Brain microvascular endothelial cell (primary cell): ENCODE measurements around the gene CCDC107.

Experiments
- DNase-seq: peaks from one replicate; pipeline ENCODE4 v3.0.0-alpha.2; 2020
- H3K27ac ChIP-seq: fragments of 250-450 bp; sonication (Bioruptor Pico); 2 replicates; pipeline ENCODE4 v1.5.1; 2020; ENCODE audit warnings: mild to moderate bottlenecking, moderate library complexity
- H3K27me3 ChIP-seq: fragments of 250-450 bp; sonication (Bioruptor Pico); replicated peaks from 2 replicates; pipeline ENCODE4 v1.5.1; 2020; ENCODE audit warnings: mild to moderate bottlenecking
- H3K36me3 ChIP-seq: fragments of 250-450 bp; sonication (Bioruptor Pico); replicated peaks from 2 replicates; pipeline ENCODE4 v1.5.1; 2020; ENCODE audit warnings: mild to moderate bottlenecking
- H3K4me3 ChIP-seq: 2 replicates; pipeline ENCODE4 v1.5.1; 2011; ENCODE audit warnings: low read depth, mild to moderate bottlenecking, control low read depth, low read length, moderate library complexity
- in situ Hi-C: cut with HindIII; loops from 2 replicates; pipeline ENCODE4 v1.10.0; 2017; ENCODE audit warnings: low sequenced_read_pairs, low pct_ligation_motif_present
- TF ChIP-seq, protein P1 (sequence below): IDR thresholded peaks from 2 replicates; pipeline ENCODE4 v1.5.1; 2011; ENCODE audit warnings: low read depth, mild to moderate bottlenecking, moderate library complexity, low read length, control low read depth, inconsistent platforms; ENCODE audit errors: missing control alignments

Gene CCDC107

DNA sequence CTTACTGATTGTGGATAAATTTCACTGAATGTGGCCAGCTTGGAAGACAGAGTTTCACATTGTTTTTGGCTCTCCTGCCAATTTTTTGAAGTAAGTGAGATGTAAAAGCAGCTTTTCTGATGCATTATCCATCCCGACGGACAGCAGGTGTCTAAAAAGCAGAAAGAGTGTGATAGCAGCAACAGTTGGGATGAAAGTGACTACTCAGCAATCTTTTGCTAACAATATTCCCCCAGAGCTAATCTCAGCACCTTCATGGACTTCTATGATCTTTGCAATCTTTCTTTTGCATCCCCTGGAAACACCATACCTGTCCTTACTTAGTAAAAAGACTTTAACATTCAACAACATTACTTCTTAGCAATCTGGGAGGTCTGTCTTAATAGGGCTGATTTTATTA is 45.2 kb upstream of the CCDC107 start:
- peaks cover 13% of the 10 kb centered on the region for H3K36me3 ChIP-seq
- H3K4me3 ChIP-seq: no peak overlapping the region
- peaks cover 13% of the 10 kb centered on the region for H3K27me3 ChIP-seq
- TF ChIP-seq, protein P1, sequence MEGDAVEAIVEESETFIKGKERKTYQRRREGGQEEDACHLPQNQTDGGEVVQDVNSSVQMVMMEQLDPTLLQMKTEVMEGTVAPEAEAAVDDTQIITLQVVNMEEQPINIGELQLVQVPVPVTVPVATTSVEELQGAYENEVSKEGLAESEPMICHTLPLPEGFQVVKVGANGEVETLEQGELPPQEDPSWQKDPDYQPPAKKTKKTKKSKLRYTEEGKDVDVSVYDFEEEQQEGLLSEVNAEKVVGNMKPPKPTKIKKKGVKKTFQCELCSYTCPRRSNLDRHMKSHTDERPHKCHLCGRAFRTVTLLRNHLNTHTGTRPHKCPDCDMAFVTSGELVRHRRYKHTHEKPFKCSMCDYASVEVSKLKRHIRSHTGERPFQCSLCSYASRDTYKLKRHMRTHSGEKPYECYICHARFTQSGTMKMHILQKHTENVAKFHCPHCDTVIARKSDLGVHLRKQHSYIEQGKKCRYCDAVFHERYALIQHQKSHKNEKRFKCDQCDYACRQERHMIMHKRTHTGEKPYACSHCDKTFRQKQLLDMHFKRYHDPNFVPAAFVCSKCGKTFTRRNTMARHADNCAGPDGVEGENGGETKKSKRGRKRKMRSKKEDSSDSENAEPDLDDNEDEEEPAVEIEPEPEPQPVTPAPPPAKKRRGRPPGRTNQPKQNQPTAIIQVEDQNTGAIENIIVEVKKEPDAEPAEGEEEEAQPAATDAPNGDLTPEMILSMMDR: no peak
- H3K27ac ChIP-seq: no peak overlapping the region
- in situ Hi-C loops: no loop called here
- no peak for DNase-seq

DNA sequence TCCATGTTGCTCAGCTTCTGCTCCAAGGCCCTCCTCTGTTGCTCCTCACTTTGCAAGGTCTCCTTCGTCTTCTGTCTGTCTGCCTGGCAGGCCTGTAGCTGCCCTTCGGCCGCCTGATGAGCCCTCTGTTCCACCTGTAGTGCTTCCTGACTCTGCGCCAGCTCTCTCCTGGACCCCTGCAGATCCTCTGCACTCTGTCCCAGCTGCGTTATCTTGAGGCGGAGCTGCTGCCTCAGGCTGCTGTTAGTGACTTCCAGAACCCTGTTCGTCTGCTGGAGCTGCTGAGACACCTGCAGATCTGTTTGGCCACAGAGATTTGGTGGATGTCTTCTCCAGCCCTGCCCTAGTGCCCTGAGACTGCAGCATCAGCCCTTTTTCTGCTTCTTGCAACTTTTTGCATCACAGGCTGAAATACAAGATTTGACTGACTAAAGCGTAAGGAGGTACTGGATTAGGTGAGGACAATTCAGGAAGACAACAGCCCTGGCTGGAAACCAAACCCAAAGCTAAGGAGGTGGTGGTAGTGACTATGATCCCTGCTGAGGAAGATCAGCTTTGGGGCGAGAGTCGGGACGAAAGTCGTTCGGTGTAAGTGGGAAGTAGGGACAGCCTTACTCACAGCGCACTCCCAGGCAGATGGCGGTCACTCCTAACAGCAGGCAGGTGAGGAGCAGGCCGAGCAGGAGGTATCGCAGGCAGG is 42.0 kb upstream of the CCDC107 start:
- in situ Hi-C loops: no loop called here

DNA sequence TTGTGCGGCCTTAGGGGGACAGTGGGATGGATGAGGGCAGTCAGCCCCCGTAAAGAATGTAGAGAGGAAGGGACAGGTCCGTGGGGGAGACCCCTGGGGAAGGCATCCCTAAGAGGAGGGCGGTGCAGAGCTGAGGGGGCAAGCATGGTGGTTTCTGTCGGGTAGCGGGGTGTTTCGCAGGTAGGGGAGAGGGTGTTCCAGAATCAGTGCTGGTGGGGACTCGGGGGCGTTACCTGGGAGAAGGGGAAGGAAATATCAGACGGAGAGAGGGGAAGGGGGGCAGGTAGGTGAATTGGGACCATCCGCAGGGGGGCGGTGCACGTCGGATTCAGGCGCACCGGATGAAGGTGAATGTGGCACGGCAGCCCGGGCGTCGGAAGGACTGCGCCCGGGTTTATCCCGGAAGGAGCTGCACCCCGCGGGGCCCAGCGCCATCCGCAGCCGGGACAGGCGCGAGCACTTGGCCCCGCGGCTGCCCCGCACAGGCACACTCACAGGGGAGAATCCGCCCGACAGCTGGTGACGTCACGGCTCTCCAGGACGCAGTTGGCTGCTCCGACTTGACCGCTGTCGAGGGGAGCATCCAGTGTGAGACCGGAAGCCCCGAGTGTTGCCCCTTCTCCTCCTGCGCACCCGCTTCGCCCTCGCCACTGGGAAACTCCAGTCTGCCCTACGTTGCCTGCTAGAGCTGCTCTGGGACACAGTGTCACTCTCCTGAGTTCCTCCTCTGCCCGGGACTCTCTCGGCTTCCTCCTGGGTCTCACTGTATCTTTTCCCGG is 41.2 kb upstream of the CCDC107 start:
- peaks cover 13% of the 10 kb centered on the region for H3K27me3 ChIP-seq
- H3K36me3 ChIP-seq: no peaks in the 10 kb centered on the region
- H3K27ac ChIP-seq: no peak overlapping the region
- DNase-seq: peak; percentile 43
- TF ChIP-seq, protein P1: peak; percentile 19
- in situ Hi-C loops: no loop called here
- peak overlapping the region; percentile 41 for H3K4me3 ChIP-seq

More for the DNA sequence above, 42.0 kb upstream of the CCDC107 start:
- TF ChIP-seq, protein P1: no peak
- H3K27me3 ChIP-seq: peaks cover 13% of the 10 kb centered on the region
- DNase-seq: no peak
- H3K4me3 ChIP-seq: no peak overlapping the region
- no peak overlapping the region for H3K27ac ChIP-seq
- no peaks in the 10 kb centered on the region for H3K36me3 ChIP-seq

DNA sequence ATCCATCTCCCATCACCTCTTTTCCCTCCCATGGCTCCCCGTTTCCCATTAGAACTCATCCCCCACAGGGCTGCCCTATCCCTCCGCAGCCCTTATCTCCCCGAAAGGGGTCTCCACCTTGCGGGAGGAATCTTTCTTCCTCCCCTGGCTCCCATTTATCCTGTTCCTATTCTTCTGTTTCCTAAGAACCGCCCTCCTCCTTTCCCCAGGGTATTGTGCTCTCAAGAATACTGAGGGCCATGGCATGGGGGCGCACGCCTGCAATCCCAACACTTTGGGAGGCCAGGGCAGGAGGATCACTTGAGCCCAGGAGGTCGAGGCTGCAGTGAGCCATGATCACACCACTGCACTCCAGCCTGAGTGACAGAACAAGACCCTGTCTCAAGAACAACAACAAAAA is 40.5 kb upstream of the CCDC107 start:
- TF ChIP-seq, protein P1: no peak
- Histone ChIP-seq H3K27me3 (peaks cover 13% of the 10 kb centered on the region), H3K27ac (no peak overlapping the region), H3K36me3 (no peaks in the 10 kb centered on the region), H3K4me3 (no peak overlapping the region)
- in situ Hi-C loops: no loop called here
- no peak for DNase-seq

DNA sequence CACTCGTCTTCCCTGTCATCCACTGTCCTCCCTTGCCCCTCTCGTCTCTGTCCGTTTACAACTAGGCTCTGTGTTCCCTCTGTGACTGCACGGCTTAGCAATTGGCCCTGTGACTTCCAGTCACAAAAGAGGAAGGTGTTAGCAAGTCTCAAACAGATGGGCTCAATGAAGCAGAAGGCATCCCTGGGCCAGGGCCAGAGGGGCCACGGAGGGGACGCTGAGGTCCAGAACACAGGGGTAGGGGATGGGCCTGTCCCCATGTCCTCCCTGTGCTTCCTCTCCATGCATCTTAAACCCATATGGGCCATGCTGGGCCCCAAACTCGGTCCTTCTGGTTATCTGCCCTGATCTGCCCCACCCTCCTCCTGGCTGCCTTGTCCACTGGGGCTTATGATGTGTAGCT is 39.8 kb upstream of the CCDC107 start, which contains the start of gene CD72:
Gene CD72, minus strand, starts transcription at position 89 of the 403 bp plus-strand sequence. CDS start 110 bp downstream, outside the sequence.
- no peak for DNase-seq
- no peaks in the 10 kb centered on the region for H3K36me3 ChIP-seq
- TF ChIP-seq, protein P1: no peak
- peak within 1 kb of the TSS; percentile 41 for H3K4me3 ChIP-seq
- H3K27ac ChIP-seq: no peak within 1 kb of the TSS
- in situ Hi-C loops: no loop called here
- peaks cover 13% of the 10 kb centered on the region for H3K27me3 ChIP-seq
